Stimulated activated naive CD8-positive, alpha-beta T cell treated with anti-CD3 and anti-CD28 coated beads, Interleukin-15, amount 100 ng/mL, for 72 hours (primary cell): ENCODE results near the gene ADRB1.

Experiments
- ATAC-seq: fragments of 150-1000 bp; cut with Tn5 transposase; 2 replicates; pipeline ENCODE4 v1.10.0; 2021; ENCODE audit warnings: mild to moderate bottlenecking, moderate library complexity
- DNase-seq, 2 donors: peaks; one replicate each; pipeline ENCODE4 v3.0.0; 2021 to 2022
- H3K27ac Mint-ChIP-seq, 2 donors: one replicate each; pipeline ENCODE4 v1.8.0; 2022; ENCODE audit warnings: mild to moderate bottlenecking in 2 of 2, mixed read lengths in 2 of 2, moderate library complexity in 2 of 2
- H3K27me3 Mint-ChIP-seq: one replicate; pipeline ENCODE4 v1.8.0; 2022; ENCODE audit warnings: mixed read lengths
- H3K4me1 Mint-ChIP-seq: one replicate; pipeline ENCODE4 v1.8.0; 2022; ENCODE audit warnings: mild to moderate bottlenecking, mixed read lengths
- H3K4me3 Mint-ChIP-seq, 2 donors: one replicate each; pipeline ENCODE4 v1.8.0; 2022; ENCODE audit warnings: mild to moderate bottlenecking in 2 of 2, mixed read lengths in 2 of 2, moderate library complexity in 1 of 2
- H3K9me3 Mint-ChIP-seq, 2 donors: one replicate each; pipeline ENCODE4 v1.8.0; 2022; ENCODE audit warnings: mixed read lengths in 2 of 2

Gene ADRB1

DNA sequence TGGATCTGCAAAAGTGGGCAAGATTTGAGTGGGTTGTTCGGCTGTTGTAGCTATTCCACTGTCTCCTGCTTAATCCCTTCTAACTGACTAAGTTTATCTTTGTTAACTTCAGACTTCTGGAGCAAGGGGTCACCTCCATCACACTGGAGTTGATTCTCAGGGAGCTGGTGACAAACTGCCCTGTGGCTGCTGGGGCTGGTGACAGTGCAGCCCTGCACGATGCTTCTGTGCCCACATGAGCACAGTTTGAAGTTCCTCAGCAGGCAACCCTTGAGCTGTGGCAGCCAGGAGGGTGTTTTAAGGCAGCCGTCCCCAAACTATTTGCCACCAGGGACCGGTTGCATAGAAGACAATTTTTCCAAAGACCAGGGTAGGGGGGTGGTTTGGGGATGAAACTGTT, 40.5 kb downstream of the ADRB1 start:
- peak in 1 of 2 donors; percentile 43 for DNase-seq

GRCh38 chr10:114087255-114087654, 43.6 kb downstream of the ADRB1 start:
- H3K9me3 Mint-ChIP-seq: no peaks in the 10 kb centered on the region
- ATAC-seq: no peak
- peak overlapping the region in 1 of 2 donors; percentile 33 for H3K27ac Mint-ChIP-seq
- no peak for DNase-seq
- H3K4me3 Mint-ChIP-seq: no peak overlapping the region
- H3K27me3 Mint-ChIP-seq: peaks cover 6% of the 10 kb centered on the region
- no peaks in the 10 kb centered on the region for H3K4me1 Mint-ChIP-seq

More for the DNA sequence above, 40.5 kb downstream of the ADRB1 start:
- no peaks in the 10 kb centered on the region for H3K4me1 Mint-ChIP-seq
- peaks cover 11% of the 10 kb centered on the region for H3K27me3 Mint-ChIP-seq
- no peak overlapping the region for H3K27ac Mint-ChIP-seq
- no peak overlapping the region for H3K4me3 Mint-ChIP-seq
- H3K9me3 Mint-ChIP-seq: no peaks in the 10 kb centered on the region
- peak; percentile 85 for ATAC-seq

DNA sequence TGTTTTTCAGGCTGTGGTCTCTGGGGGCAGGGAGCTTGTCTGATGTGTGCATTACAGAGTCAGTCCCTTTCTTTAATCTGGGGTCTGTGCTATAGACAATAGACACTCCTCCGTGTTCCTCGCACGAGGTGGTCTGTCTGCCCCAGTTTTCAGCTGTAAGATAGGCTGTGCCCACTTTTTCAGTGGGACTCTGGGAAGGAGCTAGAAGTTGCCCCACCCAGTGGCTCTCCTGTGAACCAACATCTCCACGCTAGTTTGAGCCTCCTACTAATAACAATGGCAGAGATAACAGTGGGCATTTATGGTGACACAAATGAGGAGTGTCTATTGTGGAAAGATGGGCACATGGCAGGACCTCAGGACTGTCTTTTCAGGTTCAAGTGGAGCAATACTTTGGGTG, 44.0 kb downstream of the ADRB1 start:
- DNase-seq: no peak
- no peak for ATAC-seq
- Mint-ChIP-seq H3K4me1 (no peaks in the 10 kb centered on the region), H3K4me3 (no peak overlapping the region), H3K27me3 (peaks cover 6% of the 10 kb centered on the region), H3K27ac (no peak overlapping the region), H3K9me3 (no peaks in the 10 kb centered on the region)

DNA sequence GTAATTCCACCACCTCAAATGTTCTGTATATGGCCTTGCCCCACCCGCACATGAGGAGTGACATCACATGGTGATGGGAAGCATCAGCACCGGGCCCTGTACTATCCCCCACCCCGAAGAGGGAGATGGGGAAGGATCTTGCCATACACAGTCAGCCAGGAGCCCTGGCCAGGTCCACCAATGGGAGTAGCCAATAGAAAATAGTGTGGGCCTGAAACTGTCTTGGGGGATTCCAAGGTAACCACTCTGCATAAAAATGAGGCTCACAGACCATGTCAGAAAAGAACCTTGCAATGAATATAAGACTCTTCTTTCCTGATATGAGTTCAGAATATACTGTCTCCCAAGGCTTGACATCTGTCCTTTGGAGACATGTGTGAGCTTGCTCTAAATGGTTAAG, 51.1 kb downstream of the ADRB1 start:
- ATAC-seq: peak; percentile 40
- H3K4me3 Mint-ChIP-seq: peak overlapping the region in 1 of 2 donors; percentile 18

GRCh38 chr10:114095559-114096337, 52.1 kb downstream of the ADRB1 start:
- ATAC-seq (peak; percentile 59), DNase-seq (no peak)
- Mint-ChIP-seq H3K27ac (no peak overlapping the region), H3K4me3 (peak overlapping the region; percentile 14 to 30), H3K9me3 (peaks cover 4 to 13% of the 10 kb centered on the region in 2 donors), H3K4me1 (peaks cover 54% of the 10 kb centered on the region), H3K27me3 (peaks cover 60% of the 10 kb centered on the region)

More for the DNA sequence above, 51.1 kb downstream of the ADRB1 start:
- peaks cover 52% of the 10 kb centered on the region for H3K27me3 Mint-ChIP-seq
- no peak for DNase-seq
- peaks cover 4 to 13% of the 10 kb centered on the region in 2 donors for H3K9me3 Mint-ChIP-seq
- peaks cover 45% of the 10 kb centered on the region for H3K4me1 Mint-ChIP-seq
- H3K27ac Mint-ChIP-seq: no peak overlapping the region
